ENCODE results near the gene INHBE. TPM values are rescaled to one million over a fixed set of nuclear protein-coding genes. Genes with fewer than 3 reads are reported as not detected.

Gene INHBE
- total RNA-seq, 1 experiment from 2014 or later = 5.0 TPM

DNA sequence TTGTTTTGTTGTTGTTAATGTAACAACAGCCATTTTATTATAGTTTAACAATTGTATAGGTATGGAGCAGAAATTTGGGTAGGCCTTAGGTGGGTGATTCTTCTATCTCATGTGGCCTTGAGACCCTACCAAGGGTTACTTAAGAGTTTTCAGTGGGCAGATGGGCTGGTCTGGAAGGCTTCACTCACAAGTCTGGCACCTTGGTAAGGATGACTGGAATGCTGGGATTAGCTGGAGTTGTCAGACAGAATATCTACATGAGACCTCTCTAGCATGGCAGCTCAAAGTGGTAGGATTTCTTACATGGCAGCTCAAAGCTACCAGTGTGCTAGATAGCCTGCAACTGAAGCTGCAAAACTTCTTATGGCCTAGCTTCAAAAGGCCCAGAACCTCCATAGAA, 30.6 kb downstream of the INHBE start:
- no peak overlapping the region for H3K4me3 Mint-ChIP-seq
- peaks cover 7% of the 10 kb centered on the region for H3K27me3 Mint-ChIP-seq (ENCODE audit: low read depth)
- TF ChIP-seq ATF1 (CRISPR knock-in tag; IDR thresholded peaks at IDR 0.05) (no peak), PRRX2 (CRISPR knock-in tag; IDR thresholded peaks at IDR 0.05) (no peak), NR1H2 (CRISPR knock-in tag; IDR thresholded peaks at IDR 0.05) (no peak), ZNF317 (CRISPR knock-in tag; IDR thresholded peaks at IDR 0.05; ENCODE audit: borderline replicate concordance, low read depth) (no peak), ZBTB21 (CRISPR knock-in tag; IDR thresholded peaks at IDR 0.05; ENCODE audit: borderline replicate concordance) (no peak), TP53 (CRISPR knock-in tag; IDR thresholded peaks at IDR 0.05) (no peak), RELA (CRISPR knock-in tag; IDR thresholded peaks at IDR 0.05; ENCODE audit: borderline replicate concordance) (no peak), CBFB (CRISPR knock-in tag; IDR thresholded peaks at IDR 0.05; ENCODE audit: low read depth) (no peak)
- TF ChIP-seq, protein P1, sequence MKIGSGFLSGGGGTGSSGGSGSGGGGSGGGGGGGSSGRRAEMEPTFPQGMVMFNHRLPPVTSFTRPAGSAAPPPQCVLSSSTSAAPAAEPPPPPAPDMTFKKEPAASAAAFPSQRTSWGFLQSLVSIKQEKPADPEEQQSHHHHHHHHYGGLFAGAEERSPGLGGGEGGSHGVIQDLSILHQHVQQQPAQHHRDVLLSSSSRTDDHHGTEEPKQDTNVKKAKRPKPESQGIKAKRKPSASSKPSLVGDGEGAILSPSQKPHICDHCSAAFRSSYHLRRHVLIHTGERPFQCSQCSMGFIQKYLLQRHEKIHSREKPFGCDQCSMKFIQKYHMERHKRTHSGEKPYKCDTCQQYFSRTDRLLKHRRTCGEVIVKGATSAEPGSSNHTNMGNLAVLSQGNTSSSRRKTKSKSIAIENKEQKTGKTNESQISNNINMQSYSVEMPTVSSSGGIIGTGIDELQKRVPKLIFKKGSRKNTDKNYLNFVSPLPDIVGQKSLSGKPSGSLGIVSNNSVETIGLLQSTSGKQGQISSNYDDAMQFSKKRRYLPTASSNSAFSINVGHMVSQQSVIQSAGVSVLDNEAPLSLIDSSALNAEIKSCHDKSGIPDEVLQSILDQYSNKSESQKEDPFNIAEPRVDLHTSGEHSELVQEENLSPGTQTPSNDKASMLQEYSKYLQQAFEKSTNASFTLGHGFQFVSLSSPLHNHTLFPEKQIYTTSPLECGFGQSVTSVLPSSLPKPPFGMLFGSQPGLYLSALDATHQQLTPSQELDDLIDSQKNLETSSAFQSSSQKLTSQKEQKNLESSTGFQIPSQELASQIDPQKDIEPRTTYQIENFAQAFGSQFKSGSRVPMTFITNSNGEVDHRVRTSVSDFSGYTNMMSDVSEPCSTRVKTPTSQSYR (CRISPR knock-in tag; IDR thresholded peaks at IDR 0.05) = no peak
- TF ChIP-seq, protein P2, sequence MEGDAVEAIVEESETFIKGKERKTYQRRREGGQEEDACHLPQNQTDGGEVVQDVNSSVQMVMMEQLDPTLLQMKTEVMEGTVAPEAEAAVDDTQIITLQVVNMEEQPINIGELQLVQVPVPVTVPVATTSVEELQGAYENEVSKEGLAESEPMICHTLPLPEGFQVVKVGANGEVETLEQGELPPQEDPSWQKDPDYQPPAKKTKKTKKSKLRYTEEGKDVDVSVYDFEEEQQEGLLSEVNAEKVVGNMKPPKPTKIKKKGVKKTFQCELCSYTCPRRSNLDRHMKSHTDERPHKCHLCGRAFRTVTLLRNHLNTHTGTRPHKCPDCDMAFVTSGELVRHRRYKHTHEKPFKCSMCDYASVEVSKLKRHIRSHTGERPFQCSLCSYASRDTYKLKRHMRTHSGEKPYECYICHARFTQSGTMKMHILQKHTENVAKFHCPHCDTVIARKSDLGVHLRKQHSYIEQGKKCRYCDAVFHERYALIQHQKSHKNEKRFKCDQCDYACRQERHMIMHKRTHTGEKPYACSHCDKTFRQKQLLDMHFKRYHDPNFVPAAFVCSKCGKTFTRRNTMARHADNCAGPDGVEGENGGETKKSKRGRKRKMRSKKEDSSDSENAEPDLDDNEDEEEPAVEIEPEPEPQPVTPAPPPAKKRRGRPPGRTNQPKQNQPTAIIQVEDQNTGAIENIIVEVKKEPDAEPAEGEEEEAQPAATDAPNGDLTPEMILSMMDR (IDR thresholded peaks at IDR 0.05) = no peak
- peaks cover 25% of the 10 kb centered on the region for H3K4me1 Mint-ChIP-seq
- DNase-seq (ENCODE audit: low spot score) = no peak
- no peaks in the 10 kb centered on the region for H3K9me3 Mint-ChIP-seq
- H3K27ac Mint-ChIP-seq = no peak overlapping the region
- ChIA-PET POLR2A (interaction anchor here (0.6 to 0.7 kb wide), 2 partner anchors 85 to 95 kb away, joined by 5 to 7 read pairs; no protein-coding TSS in a partner anchor), CTCF (interaction anchor here (0.9 to 1.2 kb wide), 2 partner anchors 9 to 27 kb away, joined by 4 read pairs; partner anchors contain the start of gene GLI1)
- no peak for ATAC-seq
- peaks cover 26% of the 10 kb centered on the region for H3K36me3 Mint-ChIP-seq

DNA sequence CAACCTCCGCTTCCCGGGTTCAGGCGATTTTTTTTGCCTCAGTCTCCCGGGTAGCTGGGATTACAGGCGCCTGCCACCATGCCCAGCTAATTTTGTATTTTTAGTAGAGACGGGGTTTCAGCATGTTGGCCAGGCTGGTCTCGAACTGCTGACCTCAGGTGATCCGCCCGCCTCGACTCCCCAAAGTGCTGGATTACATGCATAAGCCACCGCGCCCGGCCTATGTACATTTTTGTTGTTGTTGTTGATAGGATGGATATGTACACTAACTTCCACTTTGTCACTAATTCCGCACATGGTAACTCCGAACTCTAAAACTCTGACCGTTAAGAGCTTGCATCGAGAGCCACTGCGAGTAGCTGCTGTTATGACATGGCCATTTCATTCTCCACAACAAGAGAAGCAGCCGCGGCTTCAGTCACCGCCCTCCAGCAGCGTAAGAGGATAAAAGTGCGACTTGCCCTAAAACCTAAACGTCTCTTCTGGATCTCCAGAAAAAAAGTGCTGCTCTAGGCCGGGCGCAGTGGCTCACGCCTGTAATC, 32.0 kb downstream of the INHBE start:
- ATAC-seq (0 out of 2 replicates have a peak, but pooled peaks have one; percentile 3), DNase-seq (ENCODE audit: low spot score) (no peak)
- ChIA-PET CTCF (interaction anchor here (0.7 to 1.4 kb wide), 4 partner anchors 11 to 400 kb away, joined by 3 to 11 read pairs (median 5); no protein-coding TSS in a partner anchor), POLR2A (interaction anchor here (0.7 to 1.1 kb wide), 3 partner anchors 11 to 59 kb away, joined by 3 to 8 read pairs (median 3); no protein-coding TSS in a partner anchor)
- H3K27me3 Mint-ChIP-seq (ENCODE audit: low read depth) = no peaks in the 10 kb centered on the region; the same call in 1 of the 2 replicates
- H3K4me1 Mint-ChIP-seq = peaks cover 15% of the 10 kb centered on the region
- H3K9me3 Mint-ChIP-seq = no peaks in the 10 kb centered on the region
- peaks cover 41% of the 10 kb centered on the region for H3K36me3 Mint-ChIP-seq
- peak overlapping the region; percentile 6; the same call in 1 of the 2 replicates for H3K27ac Mint-ChIP-seq
- no peak for TF ChIP-seq GTF2I (CRISPR knock-in tag; conservative IDR thresholded peaks at IDR 0.05)
- no peak for TF ChIP-seq PRRX2 (CRISPR knock-in tag; IDR thresholded peaks at IDR 0.05)
- no peak for TF ChIP-seq TCF7 (CRISPR knock-in tag; IDR thresholded peaks at IDR 0.05; ENCODE audit: low read depth)
- TF ChIP-seq, protein P3, sequence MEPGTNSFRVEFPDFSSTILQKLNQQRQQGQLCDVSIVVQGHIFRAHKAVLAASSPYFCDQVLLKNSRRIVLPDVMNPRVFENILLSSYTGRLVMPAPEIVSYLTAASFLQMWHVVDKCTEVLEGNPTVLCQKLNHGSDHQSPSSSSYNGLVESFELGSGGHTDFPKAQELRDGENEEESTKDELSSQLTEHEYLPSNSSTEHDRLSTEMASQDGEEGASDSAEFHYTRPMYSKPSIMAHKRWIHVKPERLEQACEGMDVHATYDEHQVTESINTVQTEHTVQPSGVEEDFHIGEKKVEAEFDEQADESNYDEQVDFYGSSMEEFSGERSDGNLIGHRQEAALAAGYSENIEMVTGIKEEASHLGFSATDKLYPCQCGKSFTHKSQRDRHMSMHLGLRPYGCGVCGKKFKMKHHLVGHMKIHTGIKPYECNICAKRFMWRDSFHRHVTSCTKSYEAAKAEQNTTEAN (CRISPR knock-in tag; IDR thresholded peaks at IDR 0.05) = no peak
- TF ChIP-seq ATF1 (CRISPR knock-in tag; IDR thresholded peaks at IDR 0.05) = no peak
- TF ChIP-seq, protein P4, sequence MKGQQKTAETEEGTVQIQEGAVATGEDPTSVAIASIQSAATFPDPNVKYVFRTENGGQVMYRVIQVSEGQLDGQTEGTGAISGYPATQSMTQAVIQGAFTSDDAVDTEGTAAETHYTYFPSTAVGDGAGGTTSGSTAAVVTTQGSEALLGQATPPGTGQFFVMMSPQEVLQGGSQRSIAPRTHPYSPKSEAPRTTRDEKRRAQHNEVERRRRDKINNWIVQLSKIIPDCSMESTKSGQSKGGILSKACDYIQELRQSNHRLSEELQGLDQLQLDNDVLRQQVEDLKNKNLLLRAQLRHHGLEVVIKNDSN (CRISPR knock-in tag; IDR thresholded peaks at IDR 0.05) = no peak
- TF ChIP-seq RORB (CRISPR knock-in tag; IDR thresholded peaks at IDR 0.05) = no peak
- TF ChIP-seq TEAD1 (CRISPR knock-in tag; IDR thresholded peaks at IDR 0.05) = no peak
- TF ChIP-seq FOXP1 (CRISPR knock-in tag; IDR thresholded peaks at IDR 0.05; ENCODE audit: borderline replicate concordance) = no peak
- TF ChIP-seq ZNF232 (CRISPR knock-in tag; IDR thresholded peaks at IDR 0.05) = no peak
- no peak for TF ChIP-seq NFYB (CRISPR knock-in tag; conservative IDR thresholded peaks at IDR 0.05; ENCODE audit: low read depth)
- TF ChIP-seq ZNF423 (CRISPR knock-in tag; IDR thresholded peaks at IDR 0.05) = no peak
- TF ChIP-seq, protein P5, sequence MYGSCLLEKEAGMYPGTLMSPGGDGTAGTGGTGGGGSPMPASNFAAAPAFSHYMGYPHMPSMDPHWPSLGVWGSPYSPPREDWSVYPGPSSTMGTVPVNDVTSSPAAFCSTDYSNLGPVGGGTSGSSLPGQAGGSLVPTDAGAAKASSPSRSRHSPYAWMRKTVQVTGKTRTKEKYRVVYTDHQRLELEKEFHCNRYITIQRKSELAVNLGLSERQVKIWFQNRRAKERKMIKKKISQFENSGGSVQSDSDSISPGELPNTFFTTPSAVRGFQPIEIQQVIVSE (CRISPR knock-in tag; IDR thresholded peaks at IDR 0.05; ENCODE audit: borderline replicate concordance) = no peak
- TF ChIP-seq, protein P6, sequence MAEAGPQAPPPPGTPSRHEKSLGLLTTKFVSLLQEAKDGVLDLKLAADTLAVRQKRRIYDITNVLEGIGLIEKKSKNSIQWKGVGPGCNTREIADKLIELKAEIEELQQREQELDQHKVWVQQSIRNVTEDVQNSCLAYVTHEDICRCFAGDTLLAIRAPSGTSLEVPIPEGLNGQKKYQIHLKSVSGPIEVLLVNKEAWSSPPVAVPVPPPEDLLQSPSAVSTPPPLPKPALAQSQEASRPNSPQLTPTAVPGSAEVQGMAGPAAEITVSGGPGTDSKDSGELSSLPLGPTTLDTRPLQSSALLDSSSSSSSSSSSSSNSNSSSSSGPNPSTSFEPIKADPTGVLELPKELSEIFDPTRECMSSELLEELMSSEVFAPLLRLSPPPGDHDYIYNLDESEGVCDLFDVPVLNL (CRISPR knock-in tag; IDR thresholded peaks at IDR 0.05; ENCODE audit: borderline replicate concordance, low read depth) = no peak
- TF ChIP-seq, protein P7, sequence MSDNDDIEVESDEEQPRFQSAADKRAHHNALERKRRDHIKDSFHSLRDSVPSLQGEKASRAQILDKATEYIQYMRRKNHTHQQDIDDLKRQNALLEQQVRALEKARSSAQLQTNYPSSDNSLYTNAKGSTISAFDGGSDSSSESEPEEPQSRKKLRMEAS (CRISPR knock-in tag; IDR thresholded peaks at IDR 0.05) = no peak
- H3K4me3 Mint-ChIP-seq = peak overlapping the region; percentile 99
